SK-N-SH (cell line): ENCODE measurements around the gene ACOT7.

ENCODE experiments used
- CHD2 ChIP-seq: fragments of 150-350 bp; IDR thresholded peaks from 2 replicates; pipeline ENCODE4 v1.6.1; 2018; ENCODE audit warnings: low read length; ENCODE audit not compliant: partially characterized antibody
- CTCF ChIP-seq: fragments of 200-600 bp; sonication (generic); IDR thresholded peaks from 2 replicates; pipeline ENCODE4 v1.6.1; 2017; ENCODE audit warnings: antibody characterized with exemption, mild to moderate bottlenecking, moderate library complexity
- EP300 ChIP-seq, 2 experiments: IDR thresholded peaks; 2 replicates each; pipeline versions ENCODE4 v1.4.0 to v1.6.1; 2012; ENCODE audit warnings: borderline replicate concordance in 1 of 2, low read depth in 1 of 2, low read length in 1 of 2
- FOXM1 ChIP-seq: IDR thresholded peaks from 2 replicates; pipeline ENCODE4 v1.4.0; 2012; ENCODE audit warnings: low read depth, mild to moderate bottlenecking
- GATA2 ChIP-seq: sonication (generic); formaldehyde crosslinking; IDR thresholded peaks from 2 replicates; pipeline ENCODE4 v1.5.0; 2020; ENCODE audit warnings: mild to moderate bottlenecking, missing genetic modification reagents
- MAX ChIP-seq: IDR thresholded peaks from 2 replicates; pipeline ENCODE4 v1.4.0; 2012; ENCODE audit warnings: low read depth
- RCOR1 ChIP-seq: fragments of 150-350 bp; IDR thresholded peaks from 2 replicates; pipeline ENCODE4 v1.6.1; 2017; ENCODE audit warnings: antibody characterized with exemption, low read length
- REST ChIP-seq: IDR thresholded peaks from 2 replicates; pipeline ENCODE4 v1.6.1; 2012; ENCODE audit warnings: mild to moderate bottlenecking, low read depth, low read length, moderate library complexity
- SIN3A ChIP-seq: IDR thresholded peaks from 2 replicates; pipeline ENCODE4 v1.6.1; 2012; ENCODE audit warnings: low read depth, mild to moderate bottlenecking, low read length, moderate library complexity, borderline replicate concordance
- SMC3 ChIP-seq: IDR thresholded peaks from 2 replicates; pipeline ENCODE4 v1.6.1; 2012; ENCODE audit warnings: low read depth, low read length, improper control_type of control experiment
- TAF1 ChIP-seq: IDR thresholded peaks from 2 replicates; pipeline ENCODE4 v1.6.1; 2012; ENCODE audit warnings: low read depth, mild to moderate bottlenecking, low read length, moderate library complexity, borderline replicate concordance

GRCh38 chr1:6292102-6292501, 101.5 kb downstream of the ACOT7 start:
- TF ChIP-seq CTCF (no peak), RCOR1 (no peak), GATA2 (CRISPR knock-in tag) (no peak), FOXM1 (no peak), CHD2 (no peak), TAF1 (no peak), SMC3 (no peak), REST (no peak), MAX (no peak), SIN3A (no peak), EP300 (IDR thresholded peaks at IDR 0.05; ENCODE audit: borderline replicate concordance in 1 of 2, low read depth in 1 of 2, low read length in 1 of 2) (no peak)
